GM06990 (cell line): Measurements from ENCODE around the gene LBHD1.

ENCODE experiments used
- DNase-seq: peaks from one replicate; pipeline ENCODE4 v3.0.0-alpha.2; 2011; ENCODE audit not compliant: insufficient read length; ENCODE audit errors: extremely low read depth
- H3K27me3 ChIP-seq: replicated peaks from 2 replicates; pipeline ENCODE4 v1.6.0; 2011; ENCODE audit warnings: low read length; ENCODE audit not compliant: control insufficient read depth, insufficient read depth
- H3K36me3 ChIP-seq: 2 replicates; pipeline ENCODE4 v1.5.1; 2011; ENCODE audit warnings: low read length; ENCODE audit not compliant: control insufficient read depth, insufficient read depth
- H3K4me3 ChIP-seq: replicated peaks from 2 replicates; pipeline ENCODE4 v1.5.1; 2011; ENCODE audit warnings: low read depth, mild to moderate bottlenecking, control low read depth, low read length
- TF ChIP-seq, protein P1 (sequence below): IDR thresholded peaks from 2 replicates; pipeline ENCODE4 v1.5.1; 2011; ENCODE audit warnings: low read length, control low read depth, mild to moderate bottlenecking, inconsistent platforms; ENCODE audit not compliant: insufficient read depth, poor library complexity, severe bottlenecking

The LBHD1 gene

DNA sequence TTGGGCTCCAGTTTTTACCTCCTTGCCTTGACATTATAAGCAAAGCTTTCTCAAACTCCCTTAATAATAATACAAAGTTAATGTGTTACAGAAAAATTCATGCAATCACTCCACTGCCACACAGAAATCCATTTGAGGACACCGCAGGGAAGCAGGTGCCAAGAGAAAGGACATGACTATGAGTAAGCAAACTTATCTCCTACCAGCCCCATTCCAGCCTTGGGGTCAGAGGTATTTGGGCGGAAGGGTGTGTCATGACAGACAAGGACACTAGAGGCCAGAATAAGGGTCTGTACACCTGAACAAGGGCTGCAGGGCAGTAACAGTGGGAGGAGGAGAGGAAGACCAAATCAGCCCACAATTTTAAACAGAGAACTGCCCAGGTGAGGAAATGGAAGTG, 41.3 kb upstream of the LBHD1 start:
- H3K27me3 ChIP-seq, result no peaks in the 10 kb centered on the region
- H3K36me3 ChIP-seq, result peaks cover 26% of the 10 kb centered on the region
- H3K4me3 ChIP-seq, result no peak overlapping the region
- no peak for DNase-seq
- TF ChIP-seq, protein P1, sequence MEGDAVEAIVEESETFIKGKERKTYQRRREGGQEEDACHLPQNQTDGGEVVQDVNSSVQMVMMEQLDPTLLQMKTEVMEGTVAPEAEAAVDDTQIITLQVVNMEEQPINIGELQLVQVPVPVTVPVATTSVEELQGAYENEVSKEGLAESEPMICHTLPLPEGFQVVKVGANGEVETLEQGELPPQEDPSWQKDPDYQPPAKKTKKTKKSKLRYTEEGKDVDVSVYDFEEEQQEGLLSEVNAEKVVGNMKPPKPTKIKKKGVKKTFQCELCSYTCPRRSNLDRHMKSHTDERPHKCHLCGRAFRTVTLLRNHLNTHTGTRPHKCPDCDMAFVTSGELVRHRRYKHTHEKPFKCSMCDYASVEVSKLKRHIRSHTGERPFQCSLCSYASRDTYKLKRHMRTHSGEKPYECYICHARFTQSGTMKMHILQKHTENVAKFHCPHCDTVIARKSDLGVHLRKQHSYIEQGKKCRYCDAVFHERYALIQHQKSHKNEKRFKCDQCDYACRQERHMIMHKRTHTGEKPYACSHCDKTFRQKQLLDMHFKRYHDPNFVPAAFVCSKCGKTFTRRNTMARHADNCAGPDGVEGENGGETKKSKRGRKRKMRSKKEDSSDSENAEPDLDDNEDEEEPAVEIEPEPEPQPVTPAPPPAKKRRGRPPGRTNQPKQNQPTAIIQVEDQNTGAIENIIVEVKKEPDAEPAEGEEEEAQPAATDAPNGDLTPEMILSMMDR, result no peak

DNA sequence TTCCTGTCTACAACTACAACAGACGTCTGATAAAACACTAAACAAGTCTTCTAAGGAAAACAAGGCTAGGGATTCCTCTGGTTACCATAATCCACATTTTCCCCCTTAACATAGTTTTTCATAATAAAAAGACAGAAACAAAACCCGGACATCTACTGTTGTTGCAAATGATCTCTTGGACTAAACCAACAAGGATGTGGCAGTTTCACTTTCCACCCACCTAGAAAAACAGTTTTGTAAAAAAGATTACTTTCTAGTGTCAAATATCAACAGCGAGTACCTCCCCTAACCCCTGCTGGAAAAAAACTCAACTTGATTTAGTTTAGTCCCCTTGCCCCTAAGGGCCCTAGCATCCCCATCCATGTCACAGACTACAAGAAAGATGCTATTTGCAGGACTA, 40.8 kb upstream of the LBHD1 start:
- Histone ChIP-seq H3K4me3 (no peak overlapping the region), H3K27me3 (no peaks in the 10 kb centered on the region), H3K36me3 (peaks cover 25% of the 10 kb centered on the region)
- DNase-seq, result no peak
- TF ChIP-seq, protein P1, result no peak

DNA sequence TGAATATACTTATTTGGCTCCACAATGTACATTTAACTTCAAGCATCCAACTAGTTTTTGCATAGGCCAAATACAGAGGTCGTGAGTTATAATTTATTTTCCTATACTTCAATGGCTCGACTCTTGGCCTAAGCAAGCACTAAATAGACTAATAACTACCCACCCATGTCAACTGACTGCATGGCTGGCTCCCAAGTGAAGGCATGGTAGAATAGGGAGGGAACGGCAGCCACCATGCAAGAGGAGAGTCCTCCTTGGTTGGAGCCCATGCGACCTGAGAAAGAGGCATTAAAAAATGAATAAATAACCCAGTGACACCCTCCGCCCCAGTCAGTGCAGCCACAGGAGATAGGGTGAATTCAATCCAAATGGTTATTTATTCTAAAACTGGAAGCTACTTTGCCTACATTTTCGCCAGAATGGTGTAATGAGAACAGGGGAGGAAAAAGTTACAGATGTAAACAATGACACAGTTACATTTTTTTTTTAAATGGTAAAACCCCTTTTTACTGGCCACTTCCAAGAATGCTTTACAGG, 40.3 kb upstream of the LBHD1 start:
- Histone ChIP-seq H3K27me3 (no peaks in the 10 kb centered on the region), H3K36me3 (peaks cover 22% of the 10 kb centered on the region), H3K4me3 (no peak overlapping the region)
- TF ChIP-seq, protein P1, result no peak
- no peak for DNase-seq

DNA sequence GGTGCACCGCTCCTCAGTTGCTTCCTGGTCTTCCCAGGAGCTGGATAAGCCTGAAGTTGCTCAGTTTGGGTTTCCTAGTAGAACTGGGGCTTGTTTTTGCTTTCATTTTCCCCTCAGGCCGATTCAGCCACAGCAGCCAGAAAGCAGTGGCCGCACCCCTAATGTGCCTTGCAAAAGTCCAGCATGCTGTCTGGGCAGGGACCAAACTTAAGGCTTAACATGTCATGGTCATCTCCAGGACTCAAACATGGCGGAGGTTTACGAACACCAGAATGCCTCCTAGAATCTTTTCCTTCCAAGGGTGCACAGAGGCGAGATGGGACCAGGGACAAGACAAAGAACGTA, 37.9 kb upstream of the LBHD1 start:
- no peak for DNase-seq
- peaks cover 10% of the 10 kb centered on the region for H3K36me3 ChIP-seq
- peak overlapping the region; percentile 64 for H3K4me3 ChIP-seq
- H3K27me3 ChIP-seq, result no peaks in the 10 kb centered on the region
- TF ChIP-seq, protein P1, result no peak

DNA sequence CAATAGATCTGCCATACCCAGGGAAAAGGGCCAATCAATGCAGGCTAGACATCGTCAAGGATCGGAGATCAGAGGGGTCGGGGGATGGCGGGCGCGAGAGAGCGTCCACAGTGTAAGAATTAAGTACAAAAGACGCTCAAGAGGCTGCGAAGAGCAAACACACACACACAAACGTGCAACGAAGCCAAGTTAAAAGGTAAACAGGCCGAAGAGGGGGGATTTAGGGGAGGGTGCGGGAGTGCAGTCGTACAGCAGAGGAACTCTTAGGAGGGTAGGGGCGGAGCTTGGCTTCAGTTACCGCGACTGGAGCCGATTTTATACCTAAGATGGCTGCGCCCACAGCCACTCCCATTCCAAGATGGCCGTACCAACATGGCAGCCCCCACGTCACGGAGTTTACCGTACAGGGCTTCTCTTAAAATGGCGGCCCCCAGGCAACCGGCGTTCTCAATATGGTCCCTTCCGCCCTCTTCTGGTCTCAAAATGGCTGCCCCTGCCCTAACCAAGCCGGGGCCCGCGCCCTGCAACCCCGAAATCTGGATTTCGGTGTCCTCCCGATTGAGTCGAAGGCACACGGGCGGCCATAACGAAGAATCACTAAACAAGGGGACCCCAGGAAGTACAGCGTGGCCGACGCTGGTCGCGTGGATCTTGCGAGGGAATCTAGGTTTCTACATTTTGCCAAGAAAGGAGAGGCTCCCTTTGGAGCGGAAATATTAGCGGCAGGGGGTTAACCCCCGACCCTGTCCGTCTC, 37.4 kb upstream of the LBHD1 start:
- Histone ChIP-seq H3K27me3 (no peaks in the 10 kb centered on the region), H3K4me3 (peak overlapping the region; percentile 64), H3K36me3 (peaks cover 8% of the 10 kb centered on the region)
- peak; percentile 88 for DNase-seq
- TF ChIP-seq, protein P1, result no peak
